22Rv1 (cell line): ENCODE data around the gene DNAJC13.

Experiments
- CTCF ChIP-seq: fragments of 450-650 bp; IDR thresholded peaks from 2 replicates; pipeline ENCODE4 v1.5.1; 2017; ENCODE audit warnings: mild to moderate bottlenecking
- ZFX ChIP-seq: fragments of 450-650 bp; IDR thresholded peaks from 2 replicates; pipeline ENCODE4 v1.6.1; 2017; ENCODE audit warnings: antibody characterized with exemption, borderline replicate concordance

DNA sequence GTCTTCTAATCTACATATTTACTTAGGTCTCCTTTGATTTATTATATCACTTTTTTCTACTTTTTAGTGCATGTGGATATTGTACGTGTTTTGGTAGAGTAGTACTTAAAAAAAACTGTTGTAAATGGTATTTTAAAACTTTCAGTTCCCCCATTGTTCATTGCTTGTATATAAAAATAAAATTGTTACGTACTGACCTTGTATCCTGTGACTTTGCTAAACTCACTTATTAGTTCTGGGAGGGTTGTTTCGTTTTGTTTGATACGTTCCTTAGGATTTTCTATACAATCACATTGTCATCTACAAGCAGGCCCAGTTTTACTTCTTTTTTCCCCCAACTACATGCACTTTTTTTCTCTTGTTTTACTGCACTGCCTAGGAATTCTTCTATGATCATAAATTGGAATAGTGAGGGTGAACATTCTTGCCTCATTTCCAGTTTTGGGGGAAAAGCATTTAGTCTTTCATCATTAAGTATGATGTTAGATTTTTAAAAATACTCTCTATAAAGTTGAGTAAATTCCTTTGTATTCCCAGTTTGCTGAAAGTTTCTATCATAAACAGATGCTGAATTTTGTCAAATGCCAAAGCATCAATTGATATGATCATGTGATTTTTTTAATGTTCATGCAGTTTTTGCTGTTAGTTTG lies 146.2 kb downstream of the DNAJC13 start:
- TF ChIP-seq CTCF = no peak
- no peak for TF ChIP-seq ZFX
